ENCODE data around the gene ANO4.
"Not testable (repeated sequence)": the region's sequence is repeated elsewhere in the genome, so short reads cannot be mapped to it uniquely, and the experiment has no call there.

Gene ANO4

GRCh38 chr12:101090222-101090621 lies 295.6 kb downstream of the ANO4 start:
- not testable (repeated sequence) for DNase-seq (ENCODE audit: low spot score)

- no peak for DNase-seq (ENCODE audit: low spot score)
These were observed 303.4 kb downstream of the ANO4 start for GRCh38 chr12:101097829-101098580.

GRCh38 chr12:101107032-101107763 lies 312.6 kb downstream of the ANO4 start:
- no peak for DNase-seq (ENCODE audit: low spot score)

GRCh38 chr12:101108130-101108529 lies 313.6 kb downstream of the ANO4 start:
- no peak for DNase-seq (ENCODE audit: low spot score)

- no peak for DNase-seq (ENCODE audit: low spot score)
These were observed 316.3 kb downstream of the ANO4 start for GRCh38 chr12:101110866-101111265.

- DNase-seq (ENCODE audit: low spot score) = no peak
These were observed 316.9 kb downstream of the ANO4 start for GRCh38 chr12:101111441-101111840.

GRCh38 chr12:101115326-101115725 lies 320.8 kb downstream of the ANO4 start:
- no peak for DNase-seq (ENCODE audit: low spot score)

GRCh38 chr12:101116911-101117310 lies 322.3 kb downstream of the ANO4 start:
- DNase-seq (ENCODE audit: low spot score) = no peak

- no peak for DNase-seq (ENCODE audit: low spot score)
These were observed 323.3 kb downstream of the ANO4 start for GRCh38 chr12:101117842-101118241.

GRCh38 chr12:101127521-101128219 lies 333.1 kb downstream of the ANO4 start:
- no peak for DNase-seq (ENCODE audit: low spot score)

- DNase-seq (ENCODE audit: low spot score) = not testable (repeated sequence)
These were observed 351.3 kb downstream of the ANO4 start for GRCh38 chr12:101145777-101146431.

GRCh38 chr12:101165319-101165718 lies 370.7 kb downstream of the ANO4 start:
- DNase-seq (ENCODE audit: low spot score) = no peak

GRCh38 chr12:101166866-101167265 lies 372.3 kb downstream of the ANO4 start:
- no peak for DNase-seq (ENCODE audit: low spot score)

GRCh38 chr12:101168001-101168400 lies 373.4 kb downstream of the ANO4 start:
- no peak for DNase-seq (ENCODE audit: low spot score)

- no peak for DNase-seq (ENCODE audit: low spot score)
These were observed 377.7 kb downstream of the ANO4 start for GRCh38 chr12:101172316-101172715.

- DNase-seq (ENCODE audit: low spot score) = no peak
These were observed 378.7 kb downstream of the ANO4 start for GRCh38 chr12:101173197-101173749.

- DNase-seq (ENCODE audit: low spot score) = no peak
These were observed 380.0 kb downstream of the ANO4 start for GRCh38 chr12:101174541-101174940.
